B cell (primary cell): Measurements from ENCODE around the gene SEMA4D.

Experiments used
- EZH2 ChIP-seq: IDR thresholded peaks from 2 replicates; pipeline ENCODE4 v1.6.1; 2012; ENCODE audit warnings: borderline replicate concordance, low read depth, mild to moderate bottlenecking, moderate library complexity, low read length; ENCODE audit not compliant: insufficient read depth, poor library complexity, severe bottlenecking
- TF ChIP-seq, protein P1 (sequence below): fragments of 200-600 bp; IDR thresholded peaks from one replicate; pipeline ENCODE4 v1.8.0; 2022; ENCODE audit warnings: antibody characterized with exemption, mild to moderate bottlenecking

DNA sequence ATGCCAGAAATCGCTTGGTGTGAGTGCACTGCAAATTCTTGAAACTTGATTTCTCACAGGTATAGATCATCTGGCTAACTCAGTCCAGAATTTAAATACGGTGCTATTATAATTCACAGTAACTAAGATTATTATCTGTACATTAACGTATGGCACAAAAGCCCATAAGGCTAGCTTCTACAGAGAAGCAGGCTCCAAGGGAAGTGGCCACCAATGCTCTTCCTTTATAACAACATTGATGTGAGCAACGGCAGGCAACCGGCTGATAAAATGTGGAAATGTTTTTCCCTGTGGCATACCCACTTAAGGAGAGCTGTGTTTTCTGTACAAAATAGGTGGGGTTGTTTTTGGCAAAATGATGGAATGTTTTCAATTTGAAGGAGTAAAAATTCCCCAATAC is 35.7 kb downstream of the SEMA4D start:
- TF ChIP-seq, protein P1, sequence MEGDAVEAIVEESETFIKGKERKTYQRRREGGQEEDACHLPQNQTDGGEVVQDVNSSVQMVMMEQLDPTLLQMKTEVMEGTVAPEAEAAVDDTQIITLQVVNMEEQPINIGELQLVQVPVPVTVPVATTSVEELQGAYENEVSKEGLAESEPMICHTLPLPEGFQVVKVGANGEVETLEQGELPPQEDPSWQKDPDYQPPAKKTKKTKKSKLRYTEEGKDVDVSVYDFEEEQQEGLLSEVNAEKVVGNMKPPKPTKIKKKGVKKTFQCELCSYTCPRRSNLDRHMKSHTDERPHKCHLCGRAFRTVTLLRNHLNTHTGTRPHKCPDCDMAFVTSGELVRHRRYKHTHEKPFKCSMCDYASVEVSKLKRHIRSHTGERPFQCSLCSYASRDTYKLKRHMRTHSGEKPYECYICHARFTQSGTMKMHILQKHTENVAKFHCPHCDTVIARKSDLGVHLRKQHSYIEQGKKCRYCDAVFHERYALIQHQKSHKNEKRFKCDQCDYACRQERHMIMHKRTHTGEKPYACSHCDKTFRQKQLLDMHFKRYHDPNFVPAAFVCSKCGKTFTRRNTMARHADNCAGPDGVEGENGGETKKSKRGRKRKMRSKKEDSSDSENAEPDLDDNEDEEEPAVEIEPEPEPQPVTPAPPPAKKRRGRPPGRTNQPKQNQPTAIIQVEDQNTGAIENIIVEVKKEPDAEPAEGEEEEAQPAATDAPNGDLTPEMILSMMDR: no peak
- TF ChIP-seq EZH2: no peak
